HUES64 (cell line): ENCODE data around the gene PCAT6.
A peak's percentile ranks its signal among the peaks of the same experiment; 100 is the strongest.
"Not testable (repeated sequence)": the region's sequence is repeated elsewhere in the genome, so short reads cannot be mapped to it uniquely, and the experiment has no call there.

Experiments
- H3K27ac ChIP-seq: 2 replicates; pipeline ENCODE4 v1.7.0; 2013; ENCODE audit warnings: low read depth, low read length, inconsistent platforms
- H3K27me3 ChIP-seq: 2 replicates; pipeline ENCODE4 v1.6.1; 2013; ENCODE audit warnings: mild to moderate bottlenecking, low read length; ENCODE audit not compliant: insufficient read depth
- H3K36me3 ChIP-seq: 2 replicates; pipeline ENCODE4 v1.6.1; 2013; ENCODE audit warnings: mild to moderate bottlenecking, low read length; ENCODE audit not compliant: insufficient read depth
- H3K4me1 ChIP-seq: 2 replicates; pipeline ENCODE4 v1.6.1; 2013; ENCODE audit warnings: mild to moderate bottlenecking, low read length, moderate library complexity; ENCODE audit not compliant: insufficient read depth
- H3K4me3 ChIP-seq: 2 replicates; pipeline ENCODE4 v1.5.1; 2013; ENCODE audit warnings: mild to moderate bottlenecking, low read length, moderate library complexity
- H3K9ac ChIP-seq: 2 replicates; pipeline ENCODE4 v1.6.1; 2013; ENCODE audit warnings: mild to moderate bottlenecking, low read depth, low read length
- H3K9me3 ChIP-seq: 2 replicates; pipeline ENCODE4 v1.6.1; 2013; ENCODE audit warnings: low read depth, low read length; ENCODE audit not compliant: insufficient read depth
- WGBS: fragments of 150-250, 120-280 bp; methylation state at CpG from one replicate; pipeline ENCODE4 v1.1.7; 2013; ENCODE audit warnings: missing lambda C conversion rate; 5-methylcytosine and 5-hydroxymethylcytosine counted together

PCAT6 gene

DNA sequence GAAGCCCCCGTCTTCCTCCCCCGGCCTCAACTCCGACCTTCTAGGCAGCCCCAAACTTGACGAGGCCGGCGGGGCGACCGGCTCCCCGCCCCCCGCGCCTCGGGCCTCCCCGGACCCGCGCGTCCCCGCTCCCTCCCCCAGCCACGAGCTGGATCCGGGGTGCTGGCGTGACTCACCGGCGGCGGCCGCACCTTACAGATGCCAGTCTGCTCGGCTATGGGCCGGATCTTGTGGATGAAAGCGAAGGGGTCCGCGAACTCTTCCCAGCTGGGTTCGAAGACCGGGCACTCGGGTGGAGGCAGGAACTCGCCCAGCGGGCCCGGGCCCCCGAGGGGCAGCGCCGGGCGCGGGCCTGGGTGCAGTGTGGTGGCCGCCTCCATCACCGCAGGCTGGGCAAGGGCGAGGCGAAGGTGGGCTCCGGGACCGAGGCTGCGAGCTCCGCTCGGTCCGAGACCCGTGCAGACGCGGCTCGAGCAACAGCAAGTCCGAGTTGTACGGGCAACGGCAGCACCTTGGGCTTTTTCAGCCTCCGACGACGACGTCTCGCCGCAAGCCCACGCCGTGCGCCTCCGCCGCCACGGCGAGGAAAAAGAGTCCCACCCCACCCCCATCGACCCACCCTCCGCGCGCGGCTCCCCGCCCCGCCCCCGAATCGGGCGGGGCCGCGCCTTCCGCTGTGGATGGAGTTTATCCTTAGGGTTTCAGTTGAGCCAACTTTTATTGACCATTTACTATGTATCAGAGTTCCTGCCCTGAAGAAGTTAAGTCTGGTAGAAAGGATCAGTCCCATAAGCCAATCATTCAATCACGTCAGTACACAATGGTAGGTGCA, 2.6 kb upstream of the PCAT6 start, which contains the start of gene KDM5B:
KDM5B (minus strand) TSS at position 496 of the 832 bp plus-strand sequence; CDS start at position 380, 116 bp downstream.
- peaks cover 58% of the 10 kb centered on the region for H3K4me1 ChIP-seq

GRCh38 chr1:202809597-202810159, 1.1 kb upstream of the PCAT6 start:
- peaks cover 47% of the 10 kb centered on the region for H3K4me1 ChIP-seq
- H3K36me3 ChIP-seq: no peaks in the 10 kb centered on the region
- peak overlapping the region; percentile 95 for H3K4me3 ChIP-seq
- WGBS: 69% methylated on average over 15 of the region's 15 CpGs
- no peak overlapping the region for H3K9ac ChIP-seq
- H3K27ac ChIP-seq: no peak overlapping the region
- peaks cover 12% of the 10 kb centered on the region for H3K27me3 ChIP-seq
- no peaks in the 10 kb centered on the region for H3K9me3 ChIP-seq

More for the DNA sequence above, 2.6 kb upstream of the PCAT6 start, which contains the start of gene KDM5B:
- Histone ChIP-seq H3K4me3 (peak within 1 kb of the TSS; percentile 95), H3K27me3 (peaks cover 12% of the 10 kb centered on the region), H3K9me3 (no peaks in the 10 kb centered on the region), H3K36me3 (no peaks in the 10 kb centered on the region), H3K27ac (peak within 1 kb of the TSS; percentile 73), H3K9ac (peak within 1 kb of the TSS; percentile 91)
- under 1% methylated on average over 70 of the region's 84 CpGs for WGBS

GRCh38 chr1:202810193-202810614, 550 bp upstream of the PCAT6 start:
- Histone ChIP-seq H3K9ac (peak overlapping the region; percentile 31), H3K27me3 (peaks cover 12% of the 10 kb centered on the region), H3K36me3 (no peaks in the 10 kb centered on the region), H3K27ac (peak overlapping the region; percentile 1; the same call in 1 of the 2 replicates), H3K4me3 (peak overlapping the region; percentile 95), H3K9me3 (no peaks in the 10 kb centered on the region), H3K4me1 (peaks cover 42% of the 10 kb centered on the region)
- WGBS: 8% methylated on average over 12 of the region's 13 CpGs

DNA sequence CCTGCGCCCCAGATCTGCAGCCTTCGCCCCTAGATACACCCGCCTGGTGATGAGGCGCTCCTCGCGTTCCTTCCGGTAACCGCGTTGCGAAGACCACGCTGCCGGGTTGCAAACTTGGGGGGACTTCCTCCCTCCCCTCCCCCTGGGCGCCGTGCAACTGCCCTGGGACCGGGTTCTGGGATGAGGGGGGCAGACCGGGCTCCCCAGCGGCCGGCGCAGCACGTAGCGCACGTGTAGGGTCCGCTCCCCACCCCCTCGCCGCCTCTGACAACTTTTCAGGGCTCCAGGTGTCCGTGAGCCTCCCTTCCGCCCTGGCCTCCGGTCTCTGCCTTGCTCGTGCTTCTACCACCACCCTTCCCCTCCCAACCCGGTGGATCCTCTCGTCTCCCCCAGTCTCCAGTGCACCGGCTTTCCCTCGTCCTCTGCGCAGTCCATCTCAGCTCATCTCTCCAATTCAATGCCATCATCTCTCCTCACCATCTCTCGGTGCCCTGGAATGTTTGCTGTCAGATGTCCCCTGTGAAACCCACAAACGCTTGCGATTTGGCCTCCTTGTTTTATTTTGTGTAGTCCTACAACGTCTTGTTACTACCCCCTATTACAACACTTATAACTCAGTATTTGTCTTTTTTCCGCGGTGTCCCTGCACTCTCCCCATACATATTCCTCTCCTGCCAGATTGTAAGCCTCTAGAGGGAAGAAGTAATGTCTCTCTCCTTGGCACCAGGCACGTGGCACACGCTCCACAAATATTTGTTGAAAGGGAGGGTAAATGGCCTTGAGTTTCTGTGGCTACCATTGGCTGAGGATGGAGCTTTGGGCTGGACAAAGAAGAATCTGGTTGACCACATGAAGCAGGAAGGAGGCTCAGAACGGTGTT, 782 bp downstream of the PCAT6 start:
- Histone ChIP-seq H3K9ac (peak overlapping the region; percentile 77), H3K27ac (peak overlapping the region; percentile 56), H3K9me3 (no peaks in the 10 kb centered on the region), H3K4me1 (peaks cover 31% of the 10 kb centered on the region), H3K27me3 (peaks cover 12% of the 10 kb centered on the region), H3K36me3 (no peaks in the 10 kb centered on the region), H3K4me3 (peak overlapping the region; percentile 95)
- WGBS: 7% methylated on average over 43 of the region's 43 CpGs

- peaks cover 12% of the 10 kb centered on the region for H3K27me3 ChIP-seq
- no peak overlapping the region for H3K27ac ChIP-seq
- peak overlapping the region; percentile 95 for H3K4me3 ChIP-seq
- WGBS: 65% methylated on average over 9 of the region's 9 CpGs
- H3K9ac ChIP-seq: peak overlapping the region; percentile 12; the same call in 1 of the 2 replicates
- H3K36me3 ChIP-seq: no peaks in the 10 kb centered on the region
- H3K4me1 ChIP-seq: peaks cover 31% of the 10 kb centered on the region
- no peaks in the 10 kb centered on the region for H3K9me3 ChIP-seq
Measured at GRCh38 chr1:202812176-202813026, 1.6 kb downstream of the PCAT6 start.

GRCh38 chr1:202815120-202815519, 4.4 kb downstream of the PCAT6 start:
- Histone ChIP-seq H3K9me3 (no peaks in the 10 kb centered on the region), H3K36me3 (no peaks in the 10 kb centered on the region)
- WGBS: 86% methylated on average over 10 of the region's 10 CpGs

DNA sequence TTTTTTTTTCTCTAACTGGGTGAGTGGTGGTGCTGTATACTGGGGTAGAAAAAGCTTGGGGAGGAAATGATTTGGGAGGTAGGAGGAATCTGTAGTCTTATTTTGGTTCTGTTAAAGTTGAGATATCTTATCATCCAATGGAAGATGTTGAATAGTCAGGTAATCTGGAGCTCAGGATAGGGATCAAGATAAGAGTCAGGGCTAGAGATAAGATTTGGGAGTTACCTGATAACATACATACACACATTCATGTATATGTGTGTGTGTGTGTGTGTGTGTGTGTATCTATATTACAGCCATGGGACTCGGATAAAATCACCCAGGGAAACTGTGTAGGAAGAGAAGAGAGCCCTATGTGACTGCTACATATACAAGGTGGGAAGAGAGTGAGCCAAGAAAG, 8.1 kb downstream of the PCAT6 start:
- H3K4me3 ChIP-seq: no peak overlapping the region
- no peaks in the 10 kb centered on the region for H3K36me3 ChIP-seq
- H3K9ac ChIP-seq: no peak overlapping the region
- H3K4me1 ChIP-seq: 0 out of 2 replicates have a peak, but pooled peaks cover 3% of the 10 kb centered on the region
- no peaks in the 10 kb centered on the region for H3K27me3 ChIP-seq
- no peaks in the 10 kb centered on the region for H3K9me3 ChIP-seq
- 87% methylated on average over 1 of the region's 1 CpG for WGBS
- no peak overlapping the region for H3K27ac ChIP-seq

More at GRCh38 chr1:202815120-202815519, 4.4 kb downstream of the PCAT6 start:
- Histone ChIP-seq H3K9ac (no peak overlapping the region), H3K27me3 (no peaks in the 10 kb centered on the region), H3K4me3 (no peak overlapping the region), H3K4me1 (peaks cover 16% of the 10 kb centered on the region), H3K27ac (no peak overlapping the region)

DNA sequence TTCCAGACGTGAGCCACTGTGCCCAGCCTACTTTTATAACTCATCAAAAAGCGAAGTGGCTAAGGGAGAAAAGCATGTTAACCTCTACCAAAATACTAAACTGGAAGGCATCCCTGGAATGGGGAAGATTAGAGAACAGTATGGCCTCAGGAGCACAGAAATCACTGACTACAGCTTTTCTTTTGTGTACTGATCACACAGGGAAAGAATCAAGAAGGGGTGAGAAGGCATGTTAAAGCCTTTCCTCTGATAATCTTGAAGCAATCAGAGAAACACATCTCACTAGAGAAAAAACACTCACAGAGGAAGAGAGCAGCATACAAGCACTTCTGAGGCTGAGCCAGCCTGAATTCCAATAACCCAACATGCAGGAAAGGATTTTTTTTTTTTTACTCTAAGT, 10.7 kb downstream of the PCAT6 start:
- Histone ChIP-seq H3K9me3 (no peaks in the 10 kb centered on the region), H3K4me3 (no peak overlapping the region), H3K27ac (no peak overlapping the region), H3K9ac (no peak overlapping the region), H3K27me3 (no peaks in the 10 kb centered on the region), H3K36me3 (no peaks in the 10 kb centered on the region), H3K4me1 (0 out of 2 replicates have a peak, but pooled peaks cover 3% of the 10 kb centered on the region)
- 72% methylated on average over 2 of the region's 2 CpGs for WGBS

- Histone ChIP-seq H3K27ac (no peak overlapping the region), H3K4me3 (no peak overlapping the region), H3K27me3 (no peaks in the 10 kb centered on the region), H3K9ac (no peak overlapping the region), H3K36me3 (no peaks in the 10 kb centered on the region), H3K9me3 (no peaks in the 10 kb centered on the region), H3K4me1 (0 out of 2 replicates have a peak, but pooled peaks cover 3% of the 10 kb centered on the region)
- WGBS: 94% methylated on average over 7 of the region's 7 CpGs
Measured at GRCh38 chr1:202825748-202826147, 15.0 kb downstream of the PCAT6 start.

DNA sequence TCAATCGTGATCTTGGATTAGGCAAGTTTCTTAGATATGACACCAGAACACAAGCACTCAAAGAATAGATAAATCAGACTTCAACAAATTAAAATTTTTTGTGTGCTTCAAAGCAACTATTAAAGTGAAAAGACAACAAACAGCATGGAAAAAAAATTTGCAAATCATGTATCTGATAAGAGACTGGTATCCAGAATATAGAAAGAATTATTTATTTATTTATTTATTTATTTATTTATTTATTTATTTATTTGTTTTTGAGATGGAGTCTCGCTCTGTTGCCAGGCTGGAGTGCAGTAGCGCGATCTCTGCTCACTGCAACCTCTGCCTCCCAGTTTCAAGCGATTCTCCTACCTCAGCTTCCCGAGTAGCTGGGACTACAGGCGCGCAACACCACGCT, 18.5 kb downstream of the PCAT6 start:
- H3K27ac ChIP-seq, H3K4me3 ChIP-seq, H3K36me3 ChIP-seq, H3K27me3 ChIP-seq, H3K4me1 ChIP-seq, H3K9me3 ChIP-seq, H3K9ac ChIP-seq: not testable (repeated sequence)
- WGBS: 97% methylated on average over 8 of the region's 9 CpGs
